PC-9 (cell line): ENCODE results near the gene BIK. TPM values are rescaled to one million over a fixed set of nuclear protein-coding genes. Genes with fewer than 3 reads are reported as not detected.

Source experiments
- BruUV-seq: library from RNA; stranded (reverse); fragments of 400-500 nt; replicated peaks from 2 replicates; lab custom pipeline; 2021; lab: Mats Ljungman, UMichigan
- CTCF ChIA-PET: fragments of 300-600 bp; sonication (Branson Sonifier 250); formaldehyde crosslinking; loops from one replicate; lab custom pipeline; 2022; ENCODE audit warnings: antibody characterized with exemption; lab: Charles Lee
- POLR2A ChIA-PET: fragments of 300-600 bp; sonication (Branson Sonifier 250); formaldehyde crosslinking; loops from one replicate; lab custom pipeline; 2022; ENCODE audit warnings: antibody characterized with exemption; ENCODE audit not compliant: unreplicated experiment; lab: Charles Lee
- DNase-seq, 2 experiments: peaks; one replicate each; pipeline versions ENCODE4 v3.0.0 to v3.0.0-alpha.2; 2015 to 2022; ENCODE audit warnings: mixed read lengths in 1 of 2
- H2AFZ ChIP-seq: fragments of 200-600 bp; sonication (generic); 2 replicates; pipeline ENCODE4 v1.8.1; 2017; ENCODE audit warnings: antibody characterized with exemption
- H3F3A ChIP-seq: fragments of 200-600 bp; sonication (generic); 2 replicates; pipeline ENCODE4 v1.8.1; 2017; ENCODE audit warnings: antibody characterized with exemption, mild to moderate bottlenecking, low read depth; ENCODE audit not compliant: insufficient read depth
- H3K27ac ChIP-seq: fragments of 200-600 bp; sonication (generic); 2 replicates; pipeline ENCODE4 v1.6.1; 2016; ENCODE audit warnings: mixed run types
- H3K27me3 ChIP-seq: fragments of 200-600 bp; sonication (generic); 2 replicates; pipeline ENCODE4 v1.6.1; 2016; ENCODE audit warnings: low read depth, mixed run types; ENCODE audit not compliant: insufficient read depth
- H3K36me3 ChIP-seq: fragments of 200-600 bp; sonication (generic); 2 replicates; pipeline ENCODE4 v1.6.1; 2016; ENCODE audit warnings: low read depth, mixed run types
- H3K4me1 ChIP-seq: fragments of 200-600 bp; sonication (generic); replicated peaks from 2 replicates; pipeline ENCODE4 v1.6.1; 2016; ENCODE audit warnings: mixed run types; ENCODE audit not compliant: insufficient read depth
- H3K4me2 ChIP-seq: fragments of 200-600 bp; sonication (generic); 2 replicates; pipeline ENCODE4 v1.6.1; 2017; ENCODE audit warnings: mixed run types
- H3K4me3 ChIP-seq: fragments of 200-600 bp; sonication (generic); 2 replicates; pipeline ENCODE4 v1.6.1; 2016; ENCODE audit warnings: mixed run types
- H3K79me2 ChIP-seq: fragments of 200-600 bp; sonication (generic); 2 replicates; pipeline ENCODE4 v1.6.1; 2017; ENCODE audit warnings: low read depth, mixed run types
- H3K9me2 ChIP-seq: fragments of 200-600 bp; sonication (generic); 2 replicates; pipeline ENCODE4 v1.8.1; 2017; ENCODE audit warnings: mild to moderate bottlenecking; ENCODE audit not compliant: insufficient read depth
- H3K9me3 ChIP-seq: fragments of 200-600 bp; sonication (generic); 2 replicates; pipeline ENCODE4 v1.8.1; 2016; ENCODE audit warnings: low read depth; ENCODE audit not compliant: insufficient read depth
- H4K20me1 ChIP-seq: fragments of 200-600 bp; sonication (generic); 2 replicates; pipeline ENCODE4 v1.8.1; 2017; ENCODE audit not compliant: insufficient read depth
- CTCF ChIP-seq: fragments of 200-600 bp; sonication (generic); conservative IDR thresholded peaks from 2 replicates; pipeline ENCODE4 v1.6.1; 2017; ENCODE audit warnings: mixed run types, antibody characterized with exemption, mild to moderate bottlenecking, moderate library complexity
- EZH2 ChIP-seq: fragments of 200-600 bp; sonication (generic); IDR thresholded peaks from 2 replicates; pipeline ENCODE4 v1.8.0; 2017; ENCODE audit warnings: antibody characterized with exemption, low read depth
- intact Hi-C: fragments of 100-400 bp; cut with micrococcal nuclease; formaldehyde crosslinking; loops from one replicate; pipeline ENCODE4 v1.10.0; 2022; ENCODE audit not compliant: unreplicated experiment
- total RNA-seq: library from RNA; stranded (reverse); gene quantifications from 2 replicates; pipeline ENCODE4 v1.2.3, GENCODE V29; 2021

The BIK gene
- total RNA-seq, 1 experiment from 2014 or later: 10.6 TPM

- intact Hi-C loops: no loop called here
- no TSS peak for BruUV-seq
- no peak for TF ChIP-seq EZH2
- TF ChIP-seq CTCF: peak; percentile 75
- H3F3A ChIP-seq: peaks cover 19% of the 10 kb centered on the region; the same call in 1 of the 2 replicates
- ChIA-PET POLR2A (no interaction called here), CTCF (no interaction called here)
- no peak overlapping the region for H3K27ac ChIP-seq
- H3K9me3 ChIP-seq: no peaks in the 10 kb centered on the region
- peaks cover 26% of the 10 kb centered on the region for H4K20me1 ChIP-seq
- no peak overlapping the region for H3K4me2 ChIP-seq
- peaks cover 29% of the 10 kb centered on the region for H3K79me2 ChIP-seq
- no peak overlapping the region for H2AFZ ChIP-seq
- H3K4me3 ChIP-seq: no peak overlapping the region
- no peaks in the 10 kb centered on the region for H3K9me2 ChIP-seq
- H3K36me3 ChIP-seq: peaks cover 50% of the 10 kb centered on the region
- peaks cover 2% of the 10 kb centered on the region for H3K4me1 ChIP-seq
- peak; percentile 32 to 35 for DNase-seq
- H3K27me3 ChIP-seq: no peaks in the 10 kb centered on the region
These were observed 25.7 kb downstream of the BIK start for GRCh38 chr22:43136255-43136654.

GRCh38 chr22:43136801-43137200, 26.3 kb downstream of the BIK start:
- H4K20me1 ChIP-seq: peaks cover 28% of the 10 kb centered on the region
- intact Hi-C loops: no loop called here
- peaks cover 46% of the 10 kb centered on the region for H3K36me3 ChIP-seq
- no peak for TF ChIP-seq EZH2
- no peak overlapping the region for H3K4me2 ChIP-seq
- ChIA-PET CTCF (no interaction called here), POLR2A (no interaction called here)
- BruUV-seq: no TSS peak
- peaks cover 34% of the 10 kb centered on the region for H3K79me2 ChIP-seq
- H3K27me3 ChIP-seq: no peaks in the 10 kb centered on the region
- DNase-seq: no peak
- no peak overlapping the region for H2AFZ ChIP-seq
- no peak overlapping the region for H3K4me3 ChIP-seq
- no peak overlapping the region for H3K27ac ChIP-seq
- H3F3A ChIP-seq: peaks cover 19% of the 10 kb centered on the region; the same call in 1 of the 2 replicates
- no peaks in the 10 kb centered on the region for H3K9me2 ChIP-seq
- no peaks in the 10 kb centered on the region for H3K9me3 ChIP-seq
- peaks cover 7% of the 10 kb centered on the region for H3K4me1 ChIP-seq

- no peaks in the 10 kb centered on the region for H3K9me2 ChIP-seq
- H3F3A ChIP-seq: peaks cover 17% of the 10 kb centered on the region
- CTCF ChIA-PET: no interaction called here
- DNase-seq: peak; percentile 67 to 78
- H3K4me3 ChIP-seq: peak within 1 kb of the TSS; percentile 82
- H3K4me1 ChIP-seq: peaks cover 19% of the 10 kb centered on the region
- H2AFZ ChIP-seq: peak within 1 kb of the TSS; percentile 93
- no peaks in the 10 kb centered on the region for H3K9me3 ChIP-seq
- H3K27ac ChIP-seq: peak within 1 kb of the TSS; percentile 35
- no peaks in the 10 kb centered on the region for H3K27me3 ChIP-seq
- TF ChIP-seq EZH2: no peak
- no peak for TF ChIP-seq CTCF
- peaks cover 43% of the 10 kb centered on the region for H3K79me2 ChIP-seq
- H3K36me3 ChIP-seq: peaks cover 25% of the 10 kb centered on the region
- intact Hi-C loops: no loop called here
- peak within 1 kb of the TSS; percentile 80 for H3K4me2 ChIP-seq
- BruUV-seq: TSS peak; percentile 28
- peaks cover 9% of the 10 kb centered on the region; the same call in 1 of the 2 replicates for H4K20me1 ChIP-seq
- POLR2A ChIA-PET: no interaction called here
These were observed 32.5 kb downstream of the BIK start, which contains the start of gene MCAT for GRCh38 chr22:43142880-43143562. MCAT (minus strand) TSS chr22:43143398; CDS start chr22:43143348, 50 bp downstream.
